HG03520 (cell line): ENCODE results near the gene PRIMPOL.

Source experiments
- ATAC-seq: cut with Tn5 transposase; IDR thresholded peaks from one replicate; pipeline ENCODE4 v1.9.1; 2021; ENCODE audit warnings: mild to moderate bottlenecking, moderate library complexity; ENCODE audit not compliant: unreplicated experiment

Gene PRIMPOL

DNA sequence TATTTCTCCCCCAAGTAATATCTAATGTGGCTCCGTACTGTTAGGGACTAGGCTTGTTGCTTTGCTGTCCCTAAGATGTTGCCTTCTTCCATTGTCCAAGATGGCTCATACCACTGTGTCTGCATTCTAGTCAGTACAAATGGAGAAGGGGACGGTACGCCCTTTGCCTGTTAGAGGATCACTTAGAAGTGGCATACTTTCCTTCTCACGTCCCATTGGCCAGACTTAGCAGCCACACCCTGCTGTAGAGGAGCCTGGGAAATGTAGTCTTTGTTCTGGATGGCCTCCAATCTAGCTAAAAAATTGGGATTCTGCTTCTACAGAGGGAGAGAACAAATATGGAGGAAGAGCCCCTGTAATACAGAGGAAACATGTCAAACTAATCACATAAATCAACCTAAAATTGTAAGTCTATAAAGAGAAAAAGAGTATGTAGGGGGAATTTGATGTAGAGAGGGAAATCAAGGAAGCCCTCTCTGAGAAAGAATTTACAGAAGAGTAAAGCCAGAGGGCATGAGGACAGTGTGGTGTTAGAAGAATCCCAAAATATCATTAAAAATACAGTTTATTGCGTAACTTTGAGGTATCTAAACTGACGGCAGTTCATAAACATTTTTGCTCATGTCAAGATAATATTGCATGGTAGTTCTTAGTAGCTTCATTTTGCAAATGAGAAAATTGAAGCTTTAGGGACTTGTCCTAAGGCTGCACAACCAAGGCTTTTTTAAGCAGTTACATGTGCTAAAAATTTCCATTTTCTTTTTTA, 15.1 kb downstream of the PRIMPOL start:
- ATAC-seq = no peak

DNA sequence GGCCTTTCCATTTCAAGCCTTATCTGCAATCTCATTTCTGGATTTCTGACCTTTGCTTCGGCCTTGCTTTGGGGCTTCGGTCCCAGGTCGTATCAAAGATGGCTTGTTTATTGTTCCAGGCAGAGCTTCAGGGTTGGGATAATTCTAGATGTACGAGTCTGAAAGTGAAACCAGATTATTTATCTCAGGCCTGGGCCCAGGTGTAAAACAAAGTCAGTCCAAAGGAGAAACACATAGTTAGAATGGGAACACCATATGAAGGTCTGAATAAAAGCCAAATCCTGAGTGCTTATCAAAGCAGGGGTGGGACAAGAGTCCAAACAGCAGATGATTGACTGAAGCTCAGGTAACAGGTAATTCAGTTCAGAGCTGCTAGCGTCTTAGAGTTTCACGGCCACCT, 17.1 kb downstream of the PRIMPOL start:
- no peak for ATAC-seq

DNA sequence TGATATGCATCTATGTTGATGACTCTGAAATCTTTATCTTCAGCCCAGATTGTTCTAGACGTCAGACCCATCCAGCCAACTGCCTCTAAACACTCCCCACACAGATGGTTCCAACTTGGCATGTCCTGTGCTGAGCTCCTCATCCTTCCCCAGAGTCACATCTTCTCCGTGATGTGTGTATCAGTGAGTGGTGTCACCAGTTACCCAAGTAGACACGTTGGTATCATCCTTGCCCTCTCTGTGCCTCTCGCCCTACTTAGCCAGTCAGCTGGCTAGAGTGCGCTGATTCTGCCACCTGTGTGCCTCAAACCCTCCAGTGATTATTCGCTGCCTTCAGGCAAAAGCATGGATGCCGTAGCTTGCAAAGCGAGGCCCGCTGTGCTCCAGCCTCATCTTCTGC, 18.6 kb downstream of the PRIMPOL start:
- no peak for ATAC-seq

DNA sequence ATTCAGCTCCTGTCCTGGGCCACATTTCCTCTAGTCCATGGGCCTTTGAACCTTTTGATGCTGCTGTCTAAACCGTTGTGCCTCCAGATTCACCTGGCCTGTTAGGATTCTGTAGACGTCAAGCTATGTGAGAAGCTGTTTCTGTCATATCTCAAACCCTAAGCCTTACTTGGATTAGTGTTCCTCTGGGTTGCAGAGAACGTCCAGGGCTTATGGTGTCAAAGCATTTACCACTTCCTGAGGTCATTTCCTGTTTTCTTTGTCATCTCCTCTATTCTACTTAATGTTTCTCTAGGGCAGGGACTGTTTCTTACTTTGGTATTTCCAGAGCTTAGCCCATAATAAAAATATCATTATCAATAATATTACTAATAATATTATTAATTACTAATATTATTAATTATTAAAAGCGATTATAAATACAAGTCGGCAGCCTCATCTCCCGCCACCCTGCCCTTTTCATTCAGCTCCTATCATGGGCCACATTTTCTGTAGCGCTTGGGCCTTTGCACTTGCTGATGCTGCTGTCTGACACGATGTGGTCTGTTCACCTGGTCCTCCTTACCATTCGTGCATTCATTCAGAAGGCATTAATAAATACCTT, 19.1 kb downstream of the PRIMPOL start:
- ATAC-seq = no peak

DNA sequence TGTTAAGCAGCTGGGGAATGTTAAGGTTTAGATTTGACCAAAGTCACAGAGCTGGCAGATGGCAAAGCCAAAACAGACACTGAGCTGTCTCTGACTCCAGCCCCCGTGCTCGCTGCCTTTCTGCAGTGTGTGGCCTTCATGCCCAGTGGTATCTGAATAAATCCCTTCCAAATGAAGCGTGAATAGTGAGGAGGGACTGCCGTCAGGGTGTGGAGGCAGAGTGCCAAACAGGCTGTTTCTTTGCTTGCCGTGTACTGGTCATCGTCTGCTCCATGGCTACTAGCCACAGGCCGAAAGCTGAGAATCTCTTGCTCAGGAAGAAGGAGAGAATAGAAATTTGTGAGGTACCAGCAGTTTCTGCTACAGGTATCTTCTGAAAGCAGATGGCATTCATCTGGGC, 19.7 kb downstream of the PRIMPOL start:
- ATAC-seq = no peak

DNA sequence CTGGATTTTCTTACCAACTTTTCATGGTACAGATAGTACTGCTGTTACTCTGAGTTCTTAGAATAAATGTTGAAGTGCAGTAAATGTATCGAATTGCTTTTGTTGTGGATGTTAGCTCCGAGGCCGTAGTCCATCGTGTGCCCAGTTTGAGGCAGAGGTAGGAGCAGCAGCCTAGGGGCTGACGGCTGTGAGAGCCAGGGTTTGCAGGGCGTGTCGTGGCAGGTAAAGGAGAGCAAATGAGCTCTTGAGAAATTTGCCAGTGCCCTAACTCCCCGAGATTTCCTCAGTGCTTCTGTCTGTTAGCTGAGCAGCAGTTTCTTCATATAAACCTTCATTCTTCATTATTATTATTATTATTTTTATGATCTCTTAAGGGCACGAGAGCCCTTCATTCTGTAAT, 21.6 kb downstream of the PRIMPOL start:
- ATAC-seq = no peak

DNA sequence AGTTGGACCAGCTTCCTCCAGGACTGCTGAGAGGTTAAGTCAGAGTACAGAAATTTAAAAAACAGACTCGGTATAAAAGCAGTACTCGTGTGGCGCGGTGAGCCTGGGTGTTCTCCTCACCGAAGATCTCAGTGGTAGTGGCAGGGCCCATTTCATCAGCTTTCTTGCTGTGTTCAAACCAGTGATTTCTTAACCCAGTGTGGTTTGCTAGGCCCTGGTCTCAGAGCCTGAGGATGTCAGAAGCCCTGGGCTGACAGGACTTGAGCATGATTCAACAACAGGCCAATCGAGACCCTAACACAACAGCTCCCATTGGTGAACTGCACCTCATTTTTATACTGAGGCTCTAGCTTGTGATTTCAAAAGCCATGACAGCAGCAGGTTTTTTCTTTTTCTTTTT, 23.2 kb downstream of the PRIMPOL start:
- no peak for ATAC-seq

DNA sequence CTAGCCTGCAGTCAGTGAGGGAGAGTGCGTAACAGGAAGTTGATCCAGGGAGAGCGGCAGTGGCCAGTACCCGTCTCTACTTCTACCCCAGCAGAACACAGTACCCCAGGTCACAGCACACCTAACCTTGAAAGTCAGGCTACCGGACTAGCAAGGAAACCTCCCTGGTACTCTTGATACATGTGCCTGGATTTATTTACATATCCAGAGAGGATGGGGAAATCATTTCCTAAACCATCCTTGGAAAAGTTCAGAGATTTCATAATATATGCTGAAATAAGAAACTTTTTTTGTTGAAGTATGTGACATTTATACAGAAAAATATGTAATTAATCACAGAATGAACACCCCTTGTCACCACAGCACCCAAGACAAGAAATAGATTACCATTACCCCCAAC, 24.5 kb downstream of the PRIMPOL start:
- ATAC-seq = no peak

DNA sequence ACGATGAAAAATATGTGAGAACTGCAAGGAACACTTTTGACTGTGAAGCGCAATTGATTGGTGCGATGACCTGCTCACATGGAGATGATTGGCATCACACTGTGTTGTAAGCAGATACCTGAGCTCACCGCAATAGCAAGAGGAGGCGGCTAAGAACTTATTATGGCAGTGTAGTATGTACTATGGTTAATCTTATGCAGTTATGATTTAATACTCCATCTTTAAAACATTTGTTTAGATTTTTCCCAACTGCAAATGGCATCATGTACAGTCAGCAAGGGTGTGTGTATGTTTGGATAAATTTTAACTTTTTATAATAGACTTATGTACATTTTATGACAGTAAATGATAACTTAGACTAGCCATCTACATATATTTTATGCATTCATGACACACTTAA, 25.5 kb downstream of the PRIMPOL start:
- ATAC-seq = no peak

DNA sequence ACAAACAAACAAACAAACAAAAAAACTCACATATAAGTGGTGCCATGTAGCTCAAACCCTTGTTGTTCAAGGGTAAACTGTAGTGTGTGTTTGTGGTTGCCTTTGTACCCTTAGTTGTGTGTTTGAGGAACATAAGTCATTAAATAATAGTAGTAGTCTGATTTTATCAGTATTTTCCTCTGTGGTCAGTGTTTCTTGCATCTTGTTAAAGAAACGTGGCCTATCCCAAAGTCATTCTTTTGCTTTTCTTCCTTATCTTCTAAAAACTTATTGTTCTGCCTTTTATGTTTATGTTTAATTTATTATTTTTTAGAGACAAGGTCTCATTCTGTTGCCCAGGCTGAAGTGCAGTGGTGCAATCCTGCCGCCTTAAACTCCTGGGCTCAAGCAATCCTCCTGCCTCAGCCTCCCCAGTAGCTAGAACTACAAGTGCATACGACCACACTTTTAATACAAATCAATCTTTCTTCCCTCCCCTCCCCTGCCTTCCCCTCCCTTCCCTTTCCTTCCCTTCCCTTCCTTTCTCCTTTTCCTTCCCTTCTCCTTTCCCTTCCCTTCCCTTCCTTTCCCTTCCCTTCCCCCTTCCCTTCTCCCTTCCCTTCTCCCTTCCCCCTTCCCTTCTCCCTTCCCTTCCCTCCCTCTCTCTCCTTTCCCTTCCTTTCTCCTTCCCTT, 26.4 kb downstream of the PRIMPOL start:
- ATAC-seq = no peak

DNA sequence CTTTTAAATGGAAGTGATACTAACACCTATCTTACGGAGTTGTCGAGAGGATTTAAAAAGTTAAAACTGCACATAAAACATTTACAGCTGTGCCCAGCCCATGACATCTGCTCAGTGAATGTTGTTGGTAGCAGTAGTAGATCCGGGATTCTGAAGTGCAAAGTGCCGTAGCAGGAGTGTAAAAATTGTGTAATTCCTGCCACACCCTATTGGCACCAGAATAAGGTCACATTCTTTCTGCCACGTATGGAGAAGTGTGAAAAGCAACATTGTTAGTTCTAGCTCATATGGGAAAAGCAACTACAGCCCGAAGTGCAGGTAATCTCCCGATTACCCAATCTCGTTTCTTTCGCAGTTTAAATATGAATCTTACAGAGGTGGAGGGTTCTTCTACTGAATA, 31.2 kb downstream of the PRIMPOL start:
- no peak for ATAC-seq

DNA sequence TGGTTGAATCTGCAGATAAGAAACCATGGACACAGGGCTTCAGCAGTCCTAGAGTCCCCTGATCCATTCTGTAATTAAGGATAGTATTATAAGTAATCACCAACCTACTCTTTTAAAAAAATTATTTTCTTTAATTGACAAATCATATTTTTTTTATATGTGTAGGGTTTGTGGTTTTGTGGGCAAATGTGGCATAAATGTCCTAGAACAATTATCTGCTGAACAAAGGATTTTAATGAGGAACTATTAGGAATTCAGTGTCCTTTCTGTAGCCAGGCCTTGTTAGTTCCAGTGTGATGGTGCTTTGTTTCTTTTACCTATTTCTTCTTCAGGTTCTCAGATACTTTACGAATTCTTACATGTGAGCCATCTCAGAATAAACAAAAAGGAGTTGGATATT, 32.4 kb downstream of the PRIMPOL start:
- no peak for ATAC-seq

DNA sequence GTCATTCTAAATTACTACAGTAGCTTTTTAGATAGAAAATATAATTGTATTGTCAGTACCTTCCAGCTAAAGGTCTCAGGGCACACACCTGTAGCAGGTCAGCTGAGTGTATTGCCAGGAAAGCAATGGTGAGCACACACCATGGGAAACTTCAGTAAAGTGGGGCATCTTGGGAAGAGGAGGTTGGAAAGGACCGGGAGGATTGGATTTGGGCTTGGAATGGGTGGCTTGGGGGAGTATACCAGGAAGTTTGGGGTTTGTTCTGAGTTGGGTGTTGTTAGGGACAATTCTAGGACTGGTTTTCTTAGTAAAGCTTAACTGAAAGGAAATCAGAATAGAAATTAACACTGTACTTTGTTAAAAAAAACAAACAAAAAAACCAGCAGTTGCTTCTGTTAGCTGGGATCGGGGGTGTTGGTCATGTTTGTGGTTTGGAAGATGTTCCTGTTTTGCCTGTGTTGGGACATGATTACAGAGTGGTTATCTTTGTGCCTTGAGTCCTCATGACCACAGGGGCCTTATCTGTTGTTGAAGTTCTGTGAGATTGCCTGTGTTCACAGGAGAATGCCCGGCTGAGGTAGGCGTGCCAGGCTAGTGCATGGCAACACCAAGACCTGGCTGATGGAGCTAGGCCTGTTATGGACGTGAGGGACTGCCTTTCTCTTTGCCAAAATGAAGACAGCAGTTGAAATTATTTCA, 35.1 kb downstream of the PRIMPOL start:
- ATAC-seq = no peak

DNA sequence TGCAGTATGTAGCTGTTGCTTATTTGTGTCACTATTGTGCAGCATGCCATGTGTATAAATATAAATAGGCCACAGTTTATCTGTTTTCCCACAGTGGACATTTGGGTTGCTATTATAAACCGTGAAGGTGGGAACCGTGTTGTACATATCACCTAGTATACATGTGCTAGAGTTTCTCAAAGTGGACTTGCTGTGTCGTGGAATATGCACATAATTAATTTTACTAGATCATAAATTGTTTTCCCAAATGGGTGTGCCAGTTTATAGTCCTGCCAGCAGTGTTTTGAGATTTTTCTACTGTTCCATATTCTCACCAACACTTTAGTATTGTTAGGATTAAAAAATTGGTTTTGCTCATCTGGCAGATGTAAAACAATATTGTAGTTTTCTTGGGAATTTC, 38.5 kb downstream of the PRIMPOL start:
- no peak for ATAC-seq

DNA sequence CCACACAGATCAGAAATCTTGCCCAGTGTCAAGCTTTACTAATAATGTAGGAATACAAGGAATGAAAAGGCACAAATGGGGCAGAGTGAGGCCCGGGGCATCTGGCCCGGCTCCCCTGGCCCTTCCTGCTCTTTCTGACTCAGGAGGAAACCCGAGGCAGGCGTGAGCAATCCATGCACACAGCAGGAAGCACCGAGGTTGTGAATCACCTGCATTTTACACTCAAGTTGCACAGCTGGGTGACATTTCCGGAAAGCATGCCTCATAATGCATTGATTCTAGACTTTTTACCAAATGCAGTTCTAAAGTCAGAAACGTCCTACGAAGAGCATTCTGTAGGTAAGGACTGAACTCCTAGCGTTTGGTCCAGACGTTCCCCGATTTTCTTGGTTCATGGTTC, 38.9 kb downstream of the PRIMPOL start:
- ATAC-seq = no peak

DNA sequence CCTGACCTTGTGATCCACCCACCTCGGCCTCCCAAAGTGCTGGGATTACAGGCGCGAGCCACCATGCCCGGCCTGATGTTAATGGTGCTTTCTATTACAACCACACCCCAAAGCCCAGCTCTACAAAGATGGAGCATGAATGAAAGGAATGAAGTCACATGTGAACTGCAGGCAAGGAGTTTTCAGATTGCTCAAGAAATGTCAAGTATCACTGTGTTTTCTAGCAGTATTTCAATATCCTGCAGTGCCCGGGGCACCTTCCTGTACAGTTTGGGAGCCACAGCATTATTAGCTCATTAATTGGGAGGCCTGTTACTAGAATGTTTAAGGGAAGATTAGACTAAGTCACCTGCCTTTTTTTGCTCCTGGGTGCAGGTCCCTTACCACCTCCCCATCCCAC, 40.1 kb downstream of the PRIMPOL start:
- no peak for ATAC-seq

DNA sequence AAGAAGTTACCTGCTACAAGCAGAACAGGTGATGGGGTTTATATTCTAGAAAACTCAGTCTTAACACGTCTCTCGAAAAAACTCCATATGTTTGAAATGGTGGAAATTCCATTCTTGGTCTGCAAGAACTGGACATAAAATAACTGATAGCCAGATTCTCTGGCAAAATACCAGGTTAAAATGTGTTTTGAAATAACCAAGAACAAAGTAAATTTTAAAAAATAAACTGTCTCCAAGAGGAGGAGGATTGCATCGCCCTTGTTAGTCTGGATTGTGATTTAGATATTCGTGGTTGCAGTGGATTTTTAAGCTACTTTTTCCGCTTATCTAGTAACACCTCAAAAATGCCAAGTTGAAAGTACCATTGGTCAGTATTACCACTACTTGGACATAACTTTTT, 43.5 kb downstream of the PRIMPOL start:
- no peak for ATAC-seq

DNA sequence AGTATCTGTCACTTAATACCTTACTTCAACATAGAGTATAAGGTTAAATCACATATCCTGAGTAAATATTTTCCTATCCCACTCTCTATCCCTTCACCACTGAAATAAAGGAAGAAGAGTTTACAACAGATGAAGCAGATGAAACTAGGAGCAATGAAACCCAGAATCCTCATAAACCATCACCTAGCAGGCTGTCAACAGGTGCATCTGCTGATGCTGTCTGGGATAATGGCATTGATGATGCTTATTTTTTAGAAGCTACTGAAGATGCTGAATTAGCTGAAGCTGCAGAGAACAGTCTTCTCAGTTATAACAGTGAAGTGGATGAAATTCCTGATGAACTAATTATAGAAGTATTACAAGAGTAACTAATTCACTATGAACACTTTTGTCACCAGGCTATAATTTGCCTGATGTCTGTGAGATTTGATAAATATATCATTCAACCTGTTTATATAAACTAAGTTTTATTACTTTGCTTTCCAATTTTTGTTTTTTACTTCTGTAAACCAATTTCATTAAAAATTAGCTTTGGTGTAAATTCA, 44.9 kb downstream of the PRIMPOL start:
- ATAC-seq = no peak

DNA sequence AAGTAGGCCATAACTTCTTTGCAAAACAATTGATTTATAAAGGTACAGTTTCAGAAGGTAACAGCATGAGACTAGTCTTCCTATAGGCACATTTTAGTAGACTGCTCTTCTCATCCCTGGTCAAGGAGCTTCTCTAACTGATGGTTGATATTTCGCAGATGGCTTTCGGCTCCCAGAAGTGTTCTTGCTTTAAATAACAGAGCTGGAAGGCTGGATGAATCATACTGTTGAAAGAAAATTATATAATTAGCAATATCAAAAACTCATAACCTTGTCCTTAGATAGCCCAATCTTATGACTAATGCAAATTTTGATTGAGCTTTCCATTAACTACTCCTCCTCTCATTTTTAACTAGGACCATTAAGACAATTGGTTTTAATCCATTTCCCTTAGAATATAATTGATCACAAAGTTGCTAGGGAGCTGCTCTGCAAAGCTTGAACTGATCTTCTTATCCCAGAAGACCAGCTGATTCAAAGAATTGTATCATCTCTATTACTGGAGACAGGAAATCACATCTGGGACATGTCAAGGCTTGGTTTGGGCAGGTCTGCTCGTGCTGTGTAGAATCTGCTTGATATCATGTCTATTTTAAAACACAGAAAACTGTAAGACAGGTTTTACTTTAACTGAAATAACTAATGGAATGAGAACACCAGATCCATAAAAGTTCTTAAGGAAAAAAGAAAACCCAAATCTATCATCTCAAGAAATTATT, 45.8 kb downstream of the PRIMPOL start:
- no peak for ATAC-seq

DNA sequence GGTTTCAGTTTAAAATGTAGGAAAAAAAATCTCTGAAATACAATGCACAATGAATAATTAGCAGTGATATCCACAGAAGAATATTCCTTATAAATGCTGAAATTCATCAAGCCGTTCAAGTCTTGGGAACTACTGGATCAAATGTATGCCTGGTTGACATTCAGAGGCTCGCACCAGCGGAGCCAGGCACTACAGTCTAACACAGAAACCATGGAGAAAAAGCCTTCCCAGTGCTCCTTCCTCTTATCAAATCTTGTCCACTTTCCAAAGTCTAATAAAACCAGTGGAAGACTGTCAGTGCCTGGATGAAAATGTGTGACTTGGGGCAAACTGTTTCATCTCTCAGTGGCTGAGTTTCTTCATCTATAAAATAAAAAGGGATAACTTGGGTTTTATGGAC, 48.4 kb downstream of the PRIMPOL start:
- no peak for ATAC-seq

DNA sequence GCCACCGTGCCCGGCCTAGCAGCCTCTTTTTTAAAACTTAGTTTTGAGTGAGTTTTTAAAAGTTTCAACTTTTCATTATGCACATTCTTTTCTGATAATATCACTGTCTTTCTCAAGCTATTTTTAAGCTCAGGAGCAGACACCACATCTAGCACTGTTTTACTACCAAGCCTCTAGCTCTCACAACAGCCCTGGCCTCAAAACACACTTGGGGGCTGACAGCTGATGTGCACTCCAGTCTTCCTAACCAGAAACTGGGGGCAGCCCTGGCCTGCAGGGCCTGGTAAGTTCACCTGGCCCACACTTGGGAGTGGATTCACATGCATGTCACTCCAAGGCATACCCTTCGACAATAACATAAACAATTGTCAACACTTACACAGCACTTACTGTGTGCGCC, 50.4 kb downstream of the PRIMPOL start:
- ATAC-seq = no peak
